Hindlimb muscle (tissue), 1 donor: Measurements from ENCODE around the gene AKAP17A. TPM values are rescaled to one million over a fixed set of nuclear protein-coding genes. Genes with fewer than 3 reads are reported as not detected.

Source experiments
- DNase-seq: peaks from one replicate; pipeline ENCODE4 v3.0.0-alpha.2; 2013
- polyA plus RNA-seq: library from polyadenylated mRNA; unstranded; fragments of 120-200 nt; gene quantifications from one replicate; pipeline ENCODE4 v1.2.1, GENCODE V29; 2013; ENCODE audit not compliant: insufficient read length

AKAP17A gene
- polyA plus RNA-seq, 1 donor, result 37.5 TPM

GRCh38 chrX:1582686-1583437, 8.5 kb upstream of the AKAP17A start:
- DNase-seq, result no peak

GRCh38 chrX:1584237-1585011, 7.0 kb upstream of the AKAP17A start:
- no peak for DNase-seq

- DNase-seq, result no peak
Observed at GRCh38 chrX:1587161-1587560, 4.2 kb upstream of the AKAP17A start.

GRCh38 chrX:1589356-1590130, 1.9 kb upstream of the AKAP17A start:
- no peak for DNase-seq

GRCh38 chrX:1591863-1592469, 562 bp downstream of the AKAP17A start:
- DNase-seq, result no peak

- DNase-seq, result peak; percentile 28
Observed at GRCh38 chrX:1592470-1593142, 1.2 kb downstream of the AKAP17A start.

- no peak for DNase-seq
Observed at GRCh38 chrX:1593286-1594271, 2.2 kb downstream of the AKAP17A start.

- no peak for DNase-seq
Observed at GRCh38 chrX:1595711-1596060, 4.3 kb downstream of the AKAP17A start.

- no peak for DNase-seq
Observed at GRCh38 chrX:1596676-1597344, 5.4 kb downstream of the AKAP17A start.

- no peak for DNase-seq
Observed at GRCh38 chrX:1597345-1598020, 6.1 kb downstream of the AKAP17A start.

GRCh38 chrX:1598021-1598875, 6.8 kb downstream of the AKAP17A start:
- DNase-seq, result no peak

- DNase-seq, result no peak
Observed at GRCh38 chrX:1598876-1599790, 7.7 kb downstream of the AKAP17A start.

- no peak for DNase-seq
Observed at GRCh38 chrX:1599791-1600405, 8.5 kb downstream of the AKAP17A start.

- DNase-seq, result no peak
Observed at GRCh38 chrX:1600406-1601050, 9.1 kb downstream of the AKAP17A start.

- DNase-seq, result no peak
Observed at GRCh38 chrX:1601051-1601767, 9.8 kb downstream of the AKAP17A start.

GRCh38 chrX:1601768-1602085, 10.3 kb downstream of the AKAP17A start:
- DNase-seq, result no peak
